Prostate gland (tissue), 2 donors: Measurements from ENCODE around the gene RAB6C.
"Not testable (repeated sequence)": the region's sequence is repeated elsewhere in the genome, so short reads cannot be mapped to it uniquely, and the experiment has no call there.

ENCODE experiments used
- CTCF ChIP-seq, 4 experiments: fragments of 200-600 bp in 2 of 4; fragments of 450-650 bp in 2 of 4; sonication (generic) in 2 of 4; IDR thresholded peaks; 1 replicate in 3 of 4; 2 replicates in 1 of 4; pipeline ENCODE4 v1.5.1; 2016 to 2019; ENCODE audit warnings: antibody characterized with exemption in 4 of 4, mild to moderate bottlenecking in 2 of 4, moderate library complexity in 2 of 4
- POLR2A ChIP-seq: fragments of 450-650 bp; IDR thresholded peaks from one replicate; pipeline ENCODE4 v1.6.1; 2016; ENCODE audit warnings: antibody characterized with exemption, mild to moderate bottlenecking
- POLR2AphosphoS5 ChIP-seq: sonication (generic); formaldehyde crosslinking; IDR thresholded peaks from one replicate; pipeline ENCODE4 v1.6.1; 2017; ENCODE audit warnings: antibody characterized with exemption

DNA sequence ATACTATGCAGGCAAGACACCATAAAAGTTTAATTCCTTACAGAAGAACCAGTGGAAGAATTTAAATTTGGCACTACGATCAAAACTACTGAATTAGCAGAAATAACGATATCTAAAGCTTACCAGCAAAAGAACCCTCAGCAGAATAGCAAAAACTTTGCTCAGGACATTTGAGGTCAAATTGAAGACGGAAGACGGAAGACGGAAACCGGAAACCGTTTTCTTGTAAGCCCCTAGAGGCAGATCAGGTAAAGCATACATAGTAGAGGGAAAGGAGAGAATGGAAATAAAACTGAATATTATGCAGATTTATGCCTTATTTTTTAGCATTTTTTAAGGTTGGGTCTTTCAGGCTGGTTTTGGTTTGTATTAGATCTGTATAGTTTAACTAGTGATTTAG lies 2.2 kb downstream of the RAB6C start:
- TF ChIP-seq POLR2AphosphoS5; CTCF (IDR thresholded peaks at IDR 0.05); POLR2A: not testable (repeated sequence)
